BLaER1 (cell line): ENCODE results near the gene CD79B.
A peak's percentile ranks its signal among the peaks of the same experiment; 100 is the strongest.

Experiments used
- H3K27ac ChIP-seq: shearing (Covaris generic); formaldehyde crosslinking; 2 replicates; pipeline ENCODE4 v1.8.1; 2022
- H3K27me3 ChIP-seq: shearing (Covaris generic); formaldehyde crosslinking; 2 replicates; pipeline ENCODE4 v1.8.1; 2022
- H3K36me3 ChIP-seq: shearing (Covaris generic); formaldehyde crosslinking; 2 replicates; pipeline ENCODE4 v1.8.1; 2022
- H3K4me1 ChIP-seq: shearing (Covaris generic); formaldehyde crosslinking; 2 replicates; pipeline ENCODE4 v1.8.1; 2022
- H3K4me2 ChIP-seq: shearing (Covaris generic); formaldehyde crosslinking; 2 replicates; pipeline ENCODE4 v1.8.1; 2022
- H3K4me3 ChIP-seq: shearing (Covaris generic); formaldehyde crosslinking; 2 replicates; pipeline ENCODE4 v1.8.1; 2022
- H3K9ac ChIP-seq: shearing (Covaris generic); formaldehyde crosslinking; 2 replicates; pipeline ENCODE4 v1.8.1; 2022
- H3K9me3 ChIP-seq: shearing (Covaris generic); formaldehyde crosslinking; 2 replicates; pipeline ENCODE4 v1.8.1; 2022
- H4K20me1 ChIP-seq: shearing (Covaris generic); formaldehyde crosslinking; 2 replicates; pipeline ENCODE4 v1.8.1; 2022
- Cebpa-rat ChIP-seq: shearing (Covaris generic); IDR thresholded peaks from 2 replicates; pipeline ENCODE4 v1.8.1; 2022

CD79B gene

GRCh38 chr17:63967953-63968352, 35.8 kb upstream of the CD79B start:
- Histone ChIP-seq H4K20me1 (no peaks in the 10 kb centered on the region), H3K4me1 (peaks cover 8% of the 10 kb centered on the region), H3K9ac (no peak overlapping the region), H3K27me3 (no peaks in the 10 kb centered on the region), H3K4me3 (no peak overlapping the region), H3K4me2 (no peak overlapping the region), H3K27ac (no peak overlapping the region), H3K9me3 (no peaks in the 10 kb centered on the region), H3K36me3 (no peaks in the 10 kb centered on the region)
- TF ChIP-seq Cebpa-rat, result no peak

- H3K9ac ChIP-seq, result no peak overlapping the region
- no peak for TF ChIP-seq Cebpa-rat
- H3K9me3 ChIP-seq, result no peaks in the 10 kb centered on the region
- peaks cover 20% of the 10 kb centered on the region for H3K4me1 ChIP-seq
- no peaks in the 10 kb centered on the region for H3K27me3 ChIP-seq
- H3K4me2 ChIP-seq, result peak overlapping the region; percentile 35
- no peak overlapping the region for H3K4me3 ChIP-seq
- no peaks in the 10 kb centered on the region for H3K36me3 ChIP-seq
- H4K20me1 ChIP-seq, result no peaks in the 10 kb centered on the region
- no peak overlapping the region for H3K27ac ChIP-seq
Measured at GRCh38 chr17:63966646-63967264, 34.6 kb upstream of the CD79B start.

GRCh38 chr17:63963123-63963522, 31.0 kb upstream of the CD79B start:
- no peak for TF ChIP-seq Cebpa-rat
- Histone ChIP-seq H3K4me2 (no peak overlapping the region), H3K4me1 (peaks cover 43% of the 10 kb centered on the region), H4K20me1 (no peaks in the 10 kb centered on the region), H3K9ac (no peak overlapping the region), H3K9me3 (no peaks in the 10 kb centered on the region), H3K27ac (no peak overlapping the region), H3K4me3 (no peak overlapping the region), H3K36me3 (no peaks in the 10 kb centered on the region), H3K27me3 (no peaks in the 10 kb centered on the region)

- Histone ChIP-seq H3K27ac (no peak overlapping the region), H3K4me2 (no peak overlapping the region), H3K4me1 (peaks cover 43% of the 10 kb centered on the region), H3K4me3 (no peak overlapping the region), H3K27me3 (no peaks in the 10 kb centered on the region), H4K20me1 (no peaks in the 10 kb centered on the region), H3K9ac (no peak overlapping the region), H3K36me3 (no peaks in the 10 kb centered on the region), H3K9me3 (no peaks in the 10 kb centered on the region)
- TF ChIP-seq Cebpa-rat, result no peak
Measured at GRCh38 chr17:63962298-63962744, 30.2 kb upstream of the CD79B start.

- no peaks in the 10 kb centered on the region for H3K27me3 ChIP-seq
- peak overlapping the region; percentile 72 for H3K4me2 ChIP-seq
- H3K36me3 ChIP-seq, result no peaks in the 10 kb centered on the region
- peak overlapping the region; percentile 47; the same call in 1 of the 2 replicates for H3K4me3 ChIP-seq
- peaks cover 41% of the 10 kb centered on the region for H3K4me1 ChIP-seq
- peak; percentile 76 for TF ChIP-seq Cebpa-rat
- H3K27ac ChIP-seq, result 0 out of 2 replicates have a peak overlapping the region, but pooled peaks have one; percentile 38
- no peaks in the 10 kb centered on the region for H3K9me3 ChIP-seq
- no peaks in the 10 kb centered on the region for H4K20me1 ChIP-seq
- no peak overlapping the region for H3K9ac ChIP-seq
Measured at GRCh38 chr17:63961355-63962212, 29.5 kb upstream of the CD79B start.

GRCh38 chr17:63960430-63960829, 28.3 kb upstream of the CD79B start:
- Histone ChIP-seq H3K27me3 (no peaks in the 10 kb centered on the region), H3K36me3 (no peaks in the 10 kb centered on the region), H3K9me3 (no peaks in the 10 kb centered on the region), H3K4me1 (peaks cover 43% of the 10 kb centered on the region), H3K9ac (no peak overlapping the region), H3K4me2 (peak overlapping the region; percentile 72), H4K20me1 (no peaks in the 10 kb centered on the region), H3K27ac (peak overlapping the region; percentile 38), H3K4me3 (0 out of 2 replicates have a peak overlapping the region, but pooled peaks have one; percentile 47)
- no peak for TF ChIP-seq Cebpa-rat

- peak overlapping the region; percentile 72 for H3K4me2 ChIP-seq
- no peaks in the 10 kb centered on the region for H3K36me3 ChIP-seq
- TF ChIP-seq Cebpa-rat, result no peak
- no peak overlapping the region for H3K4me3 ChIP-seq
- H3K4me1 ChIP-seq, result peaks cover 47% of the 10 kb centered on the region
- H3K9ac ChIP-seq, result no peak overlapping the region
- H4K20me1 ChIP-seq, result no peaks in the 10 kb centered on the region
- H3K27ac ChIP-seq, result peak overlapping the region; percentile 38
- no peaks in the 10 kb centered on the region for H3K9me3 ChIP-seq
- H3K27me3 ChIP-seq, result no peaks in the 10 kb centered on the region
Measured at GRCh38 chr17:63960006-63960405, 27.9 kb upstream of the CD79B start.

- Histone ChIP-seq H3K27me3 (no peaks in the 10 kb centered on the region), H3K27ac (0 out of 2 replicates have a peak overlapping the region, but pooled peaks have one; percentile 14), H3K4me1 (peaks cover 71% of the 10 kb centered on the region), H3K4me2 (no peak overlapping the region), H3K36me3 (no peaks in the 10 kb centered on the region), H3K9ac (no peak overlapping the region), H3K4me3 (no peak overlapping the region), H3K9me3 (no peaks in the 10 kb centered on the region), H4K20me1 (no peaks in the 10 kb centered on the region)
- TF ChIP-seq Cebpa-rat, result no peak
Measured at GRCh38 chr17:63956296-63956920, 24.3 kb upstream of the CD79B start.

GRCh38 chr17:63955791-63956190, 23.7 kb upstream of the CD79B start:
- no peaks in the 10 kb centered on the region for H4K20me1 ChIP-seq
- H3K27ac ChIP-seq, result 0 out of 2 replicates have a peak overlapping the region, but pooled peaks have one; percentile 14
- peak overlapping the region; percentile 21; the same call in 1 of the 2 replicates for H3K9ac ChIP-seq
- TF ChIP-seq Cebpa-rat, result no peak
- H3K27me3 ChIP-seq, result no peaks in the 10 kb centered on the region
- peaks cover 71% of the 10 kb centered on the region for H3K4me1 ChIP-seq
- H3K4me3 ChIP-seq, result no peak overlapping the region
- no peaks in the 10 kb centered on the region for H3K36me3 ChIP-seq
- H3K4me2 ChIP-seq, result peak overlapping the region; percentile 91; the same call in 1 of the 2 replicates
- H3K9me3 ChIP-seq, result no peaks in the 10 kb centered on the region
